ENCODE data around the gene KCNJ5.
"Not testable (repeated sequence)": the region's sequence is repeated elsewhere in the genome, so short reads cannot be mapped to it uniquely, and the experiment has no call there.

Gene KCNJ5

GRCh38 chr11:128915149-128915521, 24.0 kb downstream of the KCNJ5 start:
- DNase-seq = no peak

GRCh38 chr11:128916037-128916572, 24.9 kb downstream of the KCNJ5 start:
- no peak for DNase-seq

DNA sequence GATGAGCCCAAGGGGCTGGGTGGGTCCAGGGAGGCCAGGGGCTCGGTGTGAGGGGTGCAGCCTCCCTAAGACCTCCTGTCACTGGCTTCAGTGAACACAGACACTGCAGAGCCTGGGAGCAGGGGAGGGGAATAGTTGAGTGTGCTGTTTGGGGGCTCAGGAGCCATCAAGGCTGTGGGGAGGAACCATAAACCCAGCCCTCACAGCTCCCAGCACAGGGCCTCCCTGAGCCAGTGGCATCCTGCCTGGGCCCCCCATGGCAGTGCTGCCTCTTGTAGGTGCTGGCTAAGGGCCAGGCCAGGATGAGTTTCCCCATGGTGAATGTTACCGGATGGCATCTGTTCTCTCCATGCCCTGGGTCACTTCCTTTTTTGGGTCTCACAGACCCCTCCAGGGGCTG, 25.5 kb downstream of the KCNJ5 start:
- no peak for DNase-seq

- DNase-seq = no peak
Observed at GRCh38 chr11:128917144-128917724, 26.1 kb downstream of the KCNJ5 start.

- DNase-seq = no peak
Observed at GRCh38 chr11:128919216-128919615, 28.1 kb downstream of the KCNJ5 start.

DNA sequence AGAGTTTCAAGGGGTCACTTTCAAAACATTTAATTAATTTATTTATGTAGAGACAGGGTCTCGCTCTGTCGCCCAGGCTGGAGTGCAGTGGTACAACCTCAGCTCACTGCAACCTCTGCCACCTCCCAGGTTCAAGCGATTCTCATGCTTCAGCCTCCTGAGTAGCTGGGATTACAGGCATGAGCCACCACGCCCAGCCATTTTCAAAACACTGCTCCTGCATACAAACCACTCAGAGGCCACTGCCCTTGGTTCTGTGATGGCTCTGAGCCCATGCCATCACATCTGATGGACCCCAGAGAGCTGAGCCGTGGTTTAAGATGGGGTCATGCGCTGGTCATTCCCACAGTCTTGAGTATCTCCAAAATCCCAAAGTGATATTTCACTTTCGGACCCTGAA, 28.5 kb downstream of the KCNJ5 start:
- DNase-seq = not testable (repeated sequence)

GRCh38 chr11:128920666-128921065, 29.5 kb downstream of the KCNJ5 start:
- no peak for DNase-seq

DNA sequence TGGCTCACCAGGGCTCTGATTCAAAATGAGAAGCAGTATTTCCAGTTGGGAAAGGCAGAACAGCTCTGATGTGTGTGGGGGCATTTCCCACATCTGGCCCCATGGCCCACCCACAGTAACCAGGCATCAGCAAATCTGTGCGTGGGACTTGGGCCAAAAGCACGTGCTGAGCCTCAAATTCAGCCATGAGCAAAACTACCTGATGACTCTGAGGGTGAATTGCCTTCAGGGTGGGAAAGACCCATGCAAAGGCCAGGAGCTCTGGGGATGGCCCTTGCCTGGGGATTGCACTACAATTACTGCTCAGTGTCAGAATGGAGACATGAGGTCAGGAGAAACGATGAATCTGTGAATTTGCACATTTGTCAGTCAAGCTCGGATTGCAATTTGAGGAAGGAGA, 30.6 kb downstream of the KCNJ5 start:
- no peak for DNase-seq

DNA sequence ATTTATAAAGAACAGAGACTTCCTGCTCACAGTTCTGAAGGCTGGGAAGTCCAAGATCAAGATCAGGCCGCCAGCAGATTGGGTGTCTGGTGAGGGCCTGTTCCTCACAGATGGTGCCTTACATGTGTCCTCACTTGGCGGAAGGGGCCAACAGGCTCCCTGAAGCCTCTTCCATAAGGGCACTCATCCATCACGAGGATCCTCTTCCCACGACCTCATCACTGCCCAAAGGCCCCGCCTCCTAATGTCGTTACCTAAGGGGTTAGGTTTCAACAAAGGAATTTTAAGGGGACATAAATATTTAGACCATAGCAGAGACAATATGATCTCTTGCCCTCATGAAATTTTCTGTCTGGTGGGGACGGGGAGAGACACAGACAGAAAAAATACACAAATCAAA, 32.9 kb downstream of the KCNJ5 start:
- DNase-seq = no peak

DNA sequence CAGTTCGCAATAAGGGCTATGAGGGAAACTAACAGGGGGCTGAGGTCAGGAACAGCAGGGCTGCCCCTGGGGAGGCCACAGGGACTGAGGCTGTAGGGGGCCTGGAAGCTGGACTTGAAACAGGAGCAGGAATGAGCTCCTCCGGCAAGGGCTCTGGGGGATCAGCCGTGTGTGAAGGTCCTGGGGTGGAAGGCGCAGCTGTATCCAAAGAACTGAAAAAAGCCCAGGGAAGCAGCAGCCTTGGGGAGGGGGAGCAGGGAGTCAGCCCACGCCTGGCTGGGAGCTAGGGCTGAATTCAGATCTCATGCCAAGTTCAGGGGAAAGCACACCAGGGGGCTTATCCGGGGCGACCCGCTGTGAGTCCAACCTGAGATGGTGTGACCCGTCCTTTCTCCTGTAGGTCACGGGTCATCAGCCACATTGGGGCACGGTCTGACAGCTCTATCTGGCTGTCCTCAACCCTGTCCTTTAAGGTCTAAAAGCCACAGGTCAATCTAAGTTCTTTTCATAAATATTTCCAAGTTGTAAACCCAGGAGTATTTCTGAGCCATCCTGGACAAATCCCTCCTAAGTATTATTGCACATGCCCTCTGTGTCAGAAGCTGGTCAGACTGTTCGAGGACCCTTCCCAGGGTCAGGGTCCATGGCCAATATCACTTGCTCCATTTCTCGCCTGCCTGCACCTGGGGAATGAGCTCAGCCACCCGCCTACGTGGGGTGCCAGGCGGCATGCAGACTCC, 33.5 kb downstream of the KCNJ5 start:
- DNase-seq = no peak

DNA sequence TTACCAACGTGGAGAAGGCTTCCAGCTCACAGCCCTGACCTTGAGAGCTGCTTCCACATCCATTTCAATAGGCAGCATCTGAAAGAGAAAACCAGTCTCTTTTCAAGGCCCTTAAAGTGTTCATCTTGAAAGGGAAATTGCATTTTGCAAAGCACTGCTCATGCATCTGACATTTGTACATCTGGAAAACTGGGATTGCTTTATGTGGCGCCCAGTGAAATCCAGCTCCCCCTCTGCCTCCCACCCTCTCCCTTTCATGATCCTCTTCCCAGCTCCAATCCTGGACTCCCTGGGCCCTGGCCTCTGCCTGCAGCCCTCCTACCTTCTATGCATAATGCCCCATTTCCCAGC, 34.1 kb downstream of the KCNJ5 start:
- DNase-seq = no peak

DNA sequence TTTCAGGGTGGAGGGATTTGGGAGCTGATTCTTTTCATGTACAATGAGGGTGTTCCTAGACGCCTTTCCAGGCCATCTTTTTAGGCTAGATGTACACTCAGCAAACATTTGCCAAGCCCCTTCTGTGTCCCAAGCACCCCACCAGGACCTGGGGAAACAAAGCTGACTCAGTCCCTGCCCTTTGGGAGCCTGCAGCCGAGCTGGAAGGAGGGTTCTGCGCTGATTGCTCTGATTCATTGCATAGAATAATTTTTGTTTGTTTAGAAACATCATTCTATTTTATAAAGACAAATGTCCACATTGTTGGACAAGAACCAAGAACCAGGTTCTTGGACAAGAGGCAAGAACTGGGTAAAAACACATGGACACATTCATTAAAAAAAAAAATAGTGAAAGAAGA, 34.8 kb downstream of the KCNJ5 start:
- DNase-seq = no peak

DNA sequence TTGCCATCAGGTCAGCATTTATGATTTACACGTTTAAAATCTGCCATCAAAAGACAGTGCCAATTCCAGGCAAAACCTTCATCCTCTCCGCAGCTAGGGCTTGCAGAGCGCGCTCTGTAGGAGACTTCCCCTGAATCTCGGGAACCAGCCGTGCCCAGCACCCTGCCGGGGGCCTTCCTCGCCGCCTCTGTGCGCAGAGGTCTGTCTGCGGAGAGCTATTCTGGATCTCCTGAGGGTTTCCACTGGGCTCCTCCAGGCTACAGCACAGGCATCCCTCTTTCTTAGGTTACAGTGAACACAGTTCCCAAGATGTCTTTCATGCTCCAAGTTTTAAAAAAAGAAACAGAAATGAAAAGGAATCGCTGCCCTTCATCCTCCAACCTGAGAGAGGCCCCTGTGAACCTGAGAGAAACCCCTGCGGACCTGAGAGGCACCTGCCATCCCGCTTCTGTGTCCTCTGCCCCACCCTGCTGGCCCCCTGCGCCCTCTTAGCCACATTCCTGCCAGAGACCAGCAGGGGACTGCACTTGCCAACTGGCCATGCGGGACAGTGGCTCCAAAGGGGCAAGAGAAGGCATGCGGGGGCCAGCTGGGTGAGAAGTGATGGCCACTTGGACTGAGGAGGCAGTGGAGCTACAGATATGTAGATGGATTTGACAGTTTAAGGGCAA, 35.4 kb downstream of the KCNJ5 start:
- no peak for DNase-seq

- DNase-seq = no peak
Observed at GRCh38 chr11:128927108-128927461, 35.9 kb downstream of the KCNJ5 start.

DNA sequence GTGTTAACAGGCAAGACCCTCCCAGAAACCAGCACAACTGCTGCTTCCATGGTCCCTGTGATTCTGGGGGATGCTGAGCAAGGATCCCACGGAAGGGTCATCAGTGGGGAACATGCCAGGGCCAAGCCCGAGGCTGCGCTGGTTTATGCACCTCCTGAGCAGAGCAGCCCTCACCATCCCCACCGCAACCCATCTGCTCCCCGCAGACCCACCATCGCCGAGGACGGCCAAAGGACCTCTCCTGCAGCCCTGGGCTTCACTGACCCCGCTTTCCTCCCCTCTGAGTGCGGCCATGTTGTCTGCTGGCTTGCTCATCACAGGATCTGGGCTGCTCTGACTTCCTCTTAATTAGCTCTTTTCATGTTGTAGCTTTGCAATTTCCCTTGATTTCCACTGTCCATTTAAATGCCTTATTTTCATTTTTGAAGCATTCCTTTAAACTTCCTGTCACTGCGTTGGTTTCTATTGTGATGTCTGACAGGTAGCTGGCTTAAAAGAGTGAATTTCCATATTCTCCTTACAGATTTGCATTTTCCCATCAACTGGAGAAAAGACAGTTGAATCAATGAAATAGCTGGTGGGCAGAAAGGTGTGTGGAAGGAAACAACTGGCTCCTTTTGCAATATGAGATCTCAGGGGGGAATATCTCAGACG, 36.7 kb downstream of the KCNJ5 start:
- DNase-seq = no peak

DNA sequence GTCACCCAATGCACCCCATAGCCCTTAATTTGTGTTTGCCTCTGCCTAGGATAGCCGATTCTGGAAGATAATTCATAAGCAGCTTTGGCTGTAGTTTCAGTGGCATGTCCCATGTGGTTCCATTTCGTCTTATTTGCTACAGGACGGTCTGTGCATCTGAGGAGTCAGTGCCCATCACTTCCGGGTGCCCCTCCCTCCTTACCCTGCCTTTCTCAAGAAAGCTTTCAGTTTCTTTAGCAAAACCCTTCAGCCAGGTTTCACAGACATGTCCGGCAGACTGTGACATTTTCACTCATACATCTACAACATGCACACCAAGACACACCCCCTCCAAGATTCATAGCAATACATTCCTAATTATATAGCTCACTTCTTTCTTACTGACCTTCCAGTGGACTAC, 37.2 kb downstream of the KCNJ5 start:
- no peak for DNase-seq

DNA sequence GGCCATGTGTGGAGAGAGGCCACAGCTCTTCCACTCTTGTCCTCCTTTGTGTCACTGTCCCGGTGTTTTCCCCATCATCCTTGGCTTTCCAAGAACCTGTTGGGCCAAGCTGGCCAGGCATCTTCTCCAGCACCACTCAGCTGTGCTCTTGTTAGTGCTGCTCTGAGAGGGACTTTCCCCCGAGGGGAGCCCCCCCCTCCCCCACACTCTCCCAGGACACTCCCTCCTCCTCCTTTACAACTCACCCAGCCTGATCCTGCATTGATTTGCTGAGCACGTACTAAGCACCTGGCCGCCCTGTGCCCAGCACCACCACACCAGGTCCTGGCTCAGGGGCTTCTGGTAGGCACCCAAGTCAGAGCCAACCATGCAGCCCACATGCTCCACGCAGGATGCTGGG, 38.3 kb downstream of the KCNJ5 start:
- DNase-seq = no peak

GRCh38 chr11:128929991-128930390, 38.8 kb downstream of the KCNJ5 start:
- DNase-seq = no peak

- DNase-seq = no peak
Observed at GRCh38 chr11:128931066-128931465, 39.9 kb downstream of the KCNJ5 start.

DNA sequence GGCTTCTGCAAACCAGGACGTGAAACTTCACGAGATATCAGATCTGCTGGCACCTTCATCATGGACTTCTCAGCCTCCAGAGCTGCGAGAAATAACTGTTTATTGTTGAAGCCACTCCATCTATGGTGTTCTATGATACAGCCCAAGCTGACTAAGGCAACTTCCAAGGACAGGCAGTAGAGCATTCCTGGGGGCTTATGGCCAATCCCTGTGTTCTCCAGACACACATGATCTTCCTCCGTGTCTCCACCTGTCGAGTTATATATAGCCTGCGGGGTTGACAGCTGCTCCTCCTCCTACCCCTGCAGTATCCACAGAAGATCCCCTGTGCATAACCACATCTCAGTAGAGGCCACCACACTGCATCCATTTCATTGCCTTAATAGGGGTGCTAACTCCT, 40.5 kb downstream of the KCNJ5 start:
- no peak for DNase-seq

GRCh38 chr11:128933481-128934178, 42.5 kb downstream of the KCNJ5 start:
- no peak for DNase-seq

- no peak for DNase-seq
Observed at GRCh38 chr11:128934351-128934750, 43.2 kb downstream of the KCNJ5 start.

- DNase-seq = no peak
Observed at GRCh38 chr11:128934926-128935325, 43.8 kb downstream of the KCNJ5 start.

Data from activated CD4-positive, alpha-beta T cell treated with anti-CD3 and anti-CD28 coated beads, Interleukin-2, amount 50 U/mL, for 16 hours (primary cell).